K562 (cell line): ENCODE data around the gene CDIPT. TPM values are rescaled to one million over a fixed set of nuclear protein-coding genes. Genes with fewer than 3 reads are reported as not detected.

Experiments
- ATAC-seq: fragments of 200-7000 bp; cut with Tn5 transposase; 3 replicates; pipeline ENCODE4 v1.9.1; 2020; ENCODE audit warnings: moderate library complexity
- BruUV-seq: library from RNA; stranded (reverse); fragments of 400-500 nt; replicated peaks from 2 replicates; lab custom pipeline; 2021; lab: Mats Ljungman, UMichigan
- CTCF ChIA-PET: fragments of 300-600 bp; formaldehyde crosslinking; extraction: SDS; loops from one replicate; lab custom pipeline; 2021; ENCODE audit warnings: low intra/inter-chr PET ratio; lab: Yijun Ruan, JAX
- POLR2A ChIA-PET: fragments of 300-600, 350-650 bp; sonication (Branson Sonifier 250); formaldehyde crosslinking; extraction: SDS; loops from one replicate; lab custom pipeline; 2021; ENCODE audit warnings: antibody characterized with exemption, inconsistent platforms; lab: Yijun Ruan, JAX
- DNase-seq, 4 experiments: peaks; one replicate each; pipeline versions ENCODE4 v3.0.0 to v3.0.0-alpha.2; 2011 to 2018; ENCODE audit warnings: low spot score in 3 of 4, mixed read lengths in 3 of 4; ENCODE audit errors: extremely low read depth in 1 of 4
- FAIRE-seq: peaks from 2 replicates; lab custom pipeline; 2011; peaks lifted over from hg19 to GRCh38; lab: Jason Lieb, UNC
- H2AFZ ChIP-seq: 2 replicates; pipeline ENCODE4 v1.6.0; 2011; ENCODE audit warnings: low read depth, low read length, control low read depth, inconsistent platforms
- H3K27ac ChIP-seq: fragments of 200-600 bp; 3 replicates; pipeline ENCODE4 v1.8.0; 2011; ENCODE audit warnings: low read depth, mild to moderate bottlenecking, control low read depth, inconsistent platforms, low read length, moderate library complexity, mixed read lengths; ENCODE audit errors: extremely low read depth
- H3K27me3 ChIP-seq, 2 experiments: fragments of 300-600 bp in 1 of 2; 2 replicates in 1 of 2; 3 replicates in 1 of 2; pipeline versions ENCODE4 v1.6.0 to v1.8.0; 2011; ENCODE audit warnings: inconsistent platforms in 2 of 2, low read length in 2 of 2, mild to moderate bottlenecking in 1 of 2, mixed read lengths in 1 of 2, moderate library complexity in 1 of 2; ENCODE audit not compliant: control insufficient read depth in 2 of 2, insufficient read depth in 2 of 2
- H3K36me3 ChIP-seq: fragments of 300-600 bp; 3 replicates; pipeline ENCODE4 v1.8.0; 2011; ENCODE audit warnings: mild to moderate bottlenecking, low read length, inconsistent platforms; ENCODE audit not compliant: control insufficient read depth, insufficient read depth
- H3K4me1 ChIP-seq, 2 experiments: fragments of 200-600 bp in 1 of 2; replicated peaks in 1 of 2; 2 replicates in 1 of 2; 3 replicates in 1 of 2; pipeline versions ENCODE4 v1.5.1 to v1.8.0; 2011; ENCODE audit warnings: inconsistent platforms in 2 of 2, low read length in 2 of 2, mild to moderate bottlenecking in 1 of 2, mixed read lengths in 1 of 2, moderate library complexity in 1 of 2; ENCODE audit not compliant: control insufficient read depth in 2 of 2, insufficient read depth in 2 of 2
- H3K4me2 ChIP-seq: 2 replicates; pipeline ENCODE4 v1.6.1; 2011; ENCODE audit warnings: low read length, control low read depth, inconsistent platforms, mixed read lengths; ENCODE audit not compliant: insufficient read depth
- H3K4me3 ChIP-seq: fragments of 200-600 bp; sonication (generic), shearing (Covaris generic); 2 replicates; pipeline ENCODE4 v1.5.1; 2016; ENCODE audit warnings: control low read depth, inconsistent platforms
- H3K79me2 ChIP-seq: fragments of 200-600 bp; 3 replicates; pipeline ENCODE4 v1.8.0; 2011; ENCODE audit warnings: low read length, inconsistent platforms; ENCODE audit not compliant: control insufficient read depth, insufficient read depth
- H3K9ac ChIP-seq, 2 experiments: 2 replicates each; pipeline versions ENCODE4 v1.6.0 to v1.6.1; 2011; ENCODE audit warnings: low read depth in 2 of 2, low read length in 2 of 2, control low read depth in 1 of 2, inconsistent platforms in 1 of 2, mild to moderate bottlenecking in 1 of 2, mixed read lengths in 1 of 2; ENCODE audit not compliant: insufficient read depth in 1 of 2
- H3K9me1 ChIP-seq: one replicate; pipeline ENCODE4 v1.6.0; 2011; ENCODE audit warnings: inconsistent platforms, mild to moderate bottlenecking, low read length, moderate library complexity; ENCODE audit not compliant: control insufficient read depth, insufficient read depth
- H3K9me3 ChIP-seq: replicated peaks from 2 replicates; pipeline ENCODE4 v1.5.1; 2011; ENCODE audit warnings: low read depth, low read length, inconsistent platforms; ENCODE audit not compliant: control insufficient read depth, insufficient read depth
- H4K20me1 ChIP-seq: replicated peaks from 2 replicates; pipeline ENCODE4 v1.6.1; 2011; ENCODE audit warnings: low read length, inconsistent platforms, mixed read lengths; ENCODE audit not compliant: control insufficient read depth, insufficient read depth
- HNRNPK ChIP-seq: fragments of 200-400 bp; formaldehyde crosslinking; IDR thresholded peaks from one replicate; pipeline ENCODE4 v1.6.1; 2018; ENCODE audit warnings: mild to moderate bottlenecking, low read depth, low read length; ENCODE audit not compliant: poor library complexity, severe bottlenecking
- PHTF2 ChIP-seq: fragments of 250-450 bp; sonication (Bioruptor Pico); IDR thresholded peaks from 2 replicates; pipeline ENCODE4 v1.5.0; 2021; ENCODE audit warnings: mild to moderate bottlenecking
- SUPT5H ChIP-seq: fragments of 450-650 bp; IDR thresholded peaks from 2 replicates; pipeline ENCODE4 v1.6.1; 2016
- ZHX1 ChIP-seq: fragments of 150-350 bp; conservative IDR thresholded peaks from 2 replicates; pipeline ENCODE4 v1.6.1; 2014; ENCODE audit warnings: low read length
- ZNF121 ChIP-seq: sonication (generic); formaldehyde crosslinking; conservative IDR thresholded peaks from 2 replicates; pipeline ENCODE4 v1.8.0; 2022; ENCODE audit warnings: missing genetic modification reagents
- ZNF511 ChIP-seq: sonication (generic); formaldehyde crosslinking; IDR thresholded peaks from 2 replicates; pipeline ENCODE4 v1.8.0; 2022; ENCODE audit warnings: mild to moderate bottlenecking, missing genetic modification reagents
- WGBS: fragments of 100-300 bp; shearing (Covaris generic); methylation state at CpG from one replicate; pipeline ENCODE4 v1.1.6; 2016; ENCODE audit warnings: low coverage, mixed read lengths; ENCODE audit not compliant: insufficient coverage; ENCODE audit errors: missing lambda C conversion rate; 5-methylcytosine and 5-hydroxymethylcytosine counted together
- in situ Hi-C: fragments of 300-500 bp; cut with MboI; formaldehyde crosslinking; loops from 4 replicates; pipeline ENCODE4 v1.15.0; 2018; ENCODE audit warnings: inconsistent platforms, mixed read lengths
- intact Hi-C: fragments of 100-400 bp; cut with micrococcal nuclease; formaldehyde crosslinking; loops from 2 replicates; pipeline ENCODE4 v1.14.2; 2022
- polyA plus RNA-seq, 8 experiments: library from polyadenylated mRNA; depleted of rRNA in 4 of 8; stranded (reverse) in 5 of 8; unstranded in 3 of 8; fragments of >200 nt; fragmentation: Nextera tagmentation in 2 of 8; fragmentation: Illumina TruSeq in 1 of 8; extraction: Ambion mirVana in 2 of 8; extraction: Trizol in 1 of 8; gene quantifications; 2 replicates each; pipeline versions ENCODE4 v1.2.1 to v1.2.3, GENCODE V29; 2011 to 2014; ENCODE audit warnings: inconsistent platforms in 1 of 8, missing spikeins in 1 of 8
- total RNA-seq, 7 experiments: library from RNA; depleted of rRNA in 6 of 7; stranded (reverse); fragments of >200 nt in 6 of 7; fragmentation: Illumina TruSeq in 2 of 7; extraction: Trizol in 2 of 7; gene quantifications; 2 replicates each; pipeline versions ENCODE4 v1.2.1 to v1.2.3, GENCODE V29; 2011 to 2021; ENCODE audit warnings: low replicate concordance in 1 of 7

The CDIPT gene
- total and polyA plus RNA-seq, 9 of the 15 experiments (the other 6 are each of a cell fraction or from before 2014, with no cell fraction given): 1.3 to 37.0 (median 23.0) TPM

- TF ChIP-seq ZHX1: no peak
These were observed 593 bp downstream of the CDIPT start (continued) for GRCh38 chr16:29862383-29862883.

GRCh38 chr16:29860218-29860617, 2.8 kb downstream of the CDIPT start:
- Histone ChIP-seq H2AFZ (no peak overlapping the region), H3K4me3 (no peak overlapping the region), H3K27me3 (no peaks in the 10 kb centered on the region), H3K9ac (peak overlapping the region in 1 of 2 experiments; percentile 19; a peak in 1 of 4 replicates), H3K4me2 (no peak overlapping the region), H3K9me1 (no peaks in the 10 kb centered on the region), H3K36me3 (peaks cover 27% of the 10 kb centered on the region; the same call in 2 of the 3 replicates), H3K79me2 (peaks cover 11% of the 10 kb centered on the region; the same call in 2 of the 3 replicates), H3K9me3 (no peaks in the 10 kb centered on the region), H3K4me1 (peaks cover 4 to 32% of the 10 kb centered on the region in 2 experiments; a peak in 3 of 5 replicates), H3K27ac (no peak overlapping the region)
- WGBS: 84% methylated on average over 9 of the region's 9 CpGs
- ATAC-seq (no peak), FAIRE-seq (no peak), DNase-seq (no peak)
- POLR2A ChIA-PET: no interaction called here
- in situ Hi-C loops: no loop called here
- no TSS peak for BruUV-seq
- CTCF ChIA-PET: no interaction called here
- TF ChIP-seq SUPT5H (no peak), PHTF2 (no peak), ZNF121 (CRISPR knock-in tag) (no peak), HNRNPK (no peak), ZNF511 (CRISPR knock-in tag) (no peak)
- TF ChIP-seq, all 486 proteins: peak for 0
- H4K20me1 ChIP-seq: no peaks in the 10 kb centered on the region
- intact Hi-C loops: loop anchor here (5.0 kb wide), 1 partner anchor 147 kb away; no protein-coding TSS in a partner anchor
